H9 (cell line): Measurements from ENCODE around the gene IGSF9B. TPM values are rescaled to one million over a fixed set of nuclear protein-coding genes. Genes with fewer than 3 reads are reported as not detected.

ENCODE experiments used
- DNase-seq: peaks from one replicate; pipeline ENCODE4 v3.0.0-alpha.2; 2017
- H2AFZ ChIP-seq: one replicate; pipeline ENCODE4 v1.6.1; 2013; ENCODE audit warnings: mild to moderate bottlenecking, low read length, control low read depth, moderate library complexity
- H2AK5ac ChIP-seq: 2 replicates; pipeline ENCODE4 v1.6.1; 2013; ENCODE audit warnings: low read length, control low read depth, mixed read lengths; ENCODE audit not compliant: insufficient read length
- H2BK120ac ChIP-seq: one replicate; pipeline ENCODE4 v1.6.1; 2013; ENCODE audit warnings: low read depth, mild to moderate bottlenecking, low read length, control low read depth, inconsistent platforms; ENCODE audit not compliant: poor library complexity, severe bottlenecking
- H2BK12ac ChIP-seq: 2 replicates; pipeline ENCODE4 v1.6.1; 2013; ENCODE audit warnings: low read length, control low read depth, mixed read lengths, low read depth; ENCODE audit not compliant: insufficient read length
- H2BK15ac ChIP-seq: 2 replicates; pipeline ENCODE4 v1.6.1; 2013; ENCODE audit warnings: low read depth, low read length, control low read depth
- H2BK20ac ChIP-seq: one replicate; pipeline ENCODE4 v1.6.1; 2013; ENCODE audit warnings: low read depth, mild to moderate bottlenecking, low read length, control low read depth, inconsistent platforms; ENCODE audit not compliant: poor library complexity, severe bottlenecking
- H2BK5ac ChIP-seq: 2 replicates; pipeline ENCODE4 v1.6.1; 2013; ENCODE audit warnings: low read length, control low read depth, mixed read lengths; ENCODE audit not compliant: insufficient read length
- H3K14ac ChIP-seq: 2 replicates; pipeline ENCODE4 v1.6.1; 2013; ENCODE audit warnings: low read length, control low read depth; ENCODE audit not compliant: insufficient read depth
- H3K18ac ChIP-seq: 2 replicates; pipeline ENCODE4 v1.6.1; 2013; ENCODE audit warnings: low read depth, mild to moderate bottlenecking, mixed read lengths, low read length, control low read depth; ENCODE audit not compliant: insufficient read length
- H3K23ac ChIP-seq: 2 replicates; pipeline ENCODE4 v1.6.1; 2013; ENCODE audit warnings: low read length, control low read depth, mixed read lengths, low read depth; ENCODE audit not compliant: insufficient read length
- H3K23me2 ChIP-seq: 2 replicates; pipeline ENCODE4 v1.6.1; 2013; ENCODE audit warnings: low read depth, mild to moderate bottlenecking, mixed read lengths, low read length, control low read depth; ENCODE audit not compliant: insufficient read length, poor library complexity, severe bottlenecking
- H3K27ac ChIP-seq: 2 replicates; pipeline ENCODE4 v1.5.1; 2013; ENCODE audit warnings: low read length, control low read depth, mixed read lengths, low read depth; ENCODE audit not compliant: insufficient read length
- H3K27me3 ChIP-seq: 2 replicates; pipeline ENCODE4 v1.6.1; 2013; ENCODE audit warnings: low read length, control low read depth, inconsistent platforms; ENCODE audit not compliant: insufficient read depth
- H3K4ac ChIP-seq: 2 replicates; pipeline ENCODE4 v1.6.1; 2013; ENCODE audit warnings: low read depth, mild to moderate bottlenecking, control low read depth, inconsistent platforms, low read length, moderate library complexity
- H3K4me1 ChIP-seq: 2 replicates; pipeline ENCODE4 v1.6.1; 2013; ENCODE audit warnings: low read length, control low read depth, inconsistent platforms; ENCODE audit not compliant: insufficient read depth
- H3K4me2 ChIP-seq: 2 replicates; pipeline ENCODE4 v1.6.1; 2013; ENCODE audit warnings: low read length, control low read depth, mixed read lengths; ENCODE audit not compliant: insufficient read length, insufficient read depth
- H3K56ac ChIP-seq: 2 replicates; pipeline ENCODE4 v1.6.1; 2013; ENCODE audit warnings: low read depth, mild to moderate bottlenecking, mixed read lengths, low read length, control low read depth; ENCODE audit not compliant: insufficient read length
- H3K79me1 ChIP-seq: 2 replicates; pipeline ENCODE4 v1.6.1; 2013; ENCODE audit warnings: low read depth, mild to moderate bottlenecking, moderate library complexity, low read length, control low read depth, inconsistent platforms; ENCODE audit not compliant: insufficient read depth, poor library complexity, severe bottlenecking
- H3K79me2 ChIP-seq: 2 replicates; pipeline ENCODE4 v1.6.1; 2013; ENCODE audit warnings: low read length, control low read depth, inconsistent platforms; ENCODE audit not compliant: insufficient read depth
- H3K9ac ChIP-seq: 2 replicates; pipeline ENCODE4 v1.6.1; 2013; ENCODE audit warnings: low read length, control low read depth, mixed read lengths; ENCODE audit not compliant: insufficient read length; ENCODE audit errors: extremely low read depth
- H3K9me3 ChIP-seq: one replicate; pipeline ENCODE4 v1.6.1; 2013; ENCODE audit warnings: low read depth, low read length, inconsistent platforms; ENCODE audit not compliant: control insufficient read depth
- H3T11ph ChIP-seq: one replicate; pipeline ENCODE4 v1.6.1; 2013; ENCODE audit warnings: mild to moderate bottlenecking, low read length, control low read depth, inconsistent platforms
- H4K20me1 ChIP-seq: one replicate; pipeline ENCODE4 v1.6.1; 2013; ENCODE audit not compliant: control insufficient read depth, insufficient read length, insufficient read depth
- H4K5ac ChIP-seq: 2 replicates; pipeline ENCODE4 v1.6.1; 2013; ENCODE audit warnings: low read depth, mild to moderate bottlenecking, mixed read lengths, low read length, control low read depth; ENCODE audit not compliant: insufficient read length
- H4K8ac ChIP-seq: replicated peaks from 2 replicates; pipeline ENCODE4 v1.6.1; 2013; ENCODE audit warnings: low read length, control low read depth, mixed read lengths, low read depth; ENCODE audit not compliant: insufficient read length
- H4K91ac ChIP-seq: 2 replicates; pipeline ENCODE4 v1.6.1; 2013; ENCODE audit warnings: low read depth, mild to moderate bottlenecking, moderate library complexity, mixed read lengths, low read length, control low read depth; ENCODE audit not compliant: insufficient read length
- H3K27ac Mint-ChIP-seq, 3 experiments: 2 replicates in 2 of 3; 3 replicates in 1 of 3; pipeline ENCODE4 v1.8.0; 2020 to 2021; ENCODE audit warnings: mixed read lengths in 3 of 3, mild to moderate bottlenecking in 1 of 3, moderate library complexity in 1 of 3
- H3K27me3 Mint-ChIP-seq: 2 replicates; pipeline ENCODE4 v1.8.0; 2021; ENCODE audit warnings: low read depth, mild to moderate bottlenecking, moderate library complexity, mixed read lengths
- H3K36me3 Mint-ChIP-seq, 3 experiments: 2 replicates in 2 of 3; 3 replicates in 1 of 3; pipeline ENCODE4 v1.8.0; 2020 to 2021; ENCODE audit warnings: low read depth in 3 of 3, mixed read lengths in 3 of 3; ENCODE audit not compliant: insufficient read depth in 1 of 3
- H3K4me1 Mint-ChIP-seq, 2 experiments: 2 replicates each; pipeline ENCODE4 v1.8.0; 2020; ENCODE audit warnings: mixed read lengths in 2 of 2
- H3K4me3 Mint-ChIP-seq, 2 experiments: 2 replicates in 1 of 2; 3 replicates in 1 of 2; pipeline ENCODE4 v1.8.0; 2020 to 2021; ENCODE audit warnings: mild to moderate bottlenecking in 2 of 2, mixed read lengths in 2 of 2, moderate library complexity in 1 of 2
- H3K9me3 Mint-ChIP-seq, 2 experiments: 2 replicates in 1 of 2; 3 replicates in 1 of 2; pipeline ENCODE4 v1.8.0; 2020; ENCODE audit warnings: mild to moderate bottlenecking in 2 of 2, mixed read lengths in 2 of 2, moderate library complexity in 1 of 2
- CTCF ChIP-seq: fragments of 200-600 bp; sonication (generic); conservative IDR thresholded peaks from 3 replicates; pipeline ENCODE4 v1.8.0; 2021; ENCODE audit warnings: antibody characterized with exemption, mild to moderate bottlenecking
- WGBS: extraction: QIAGEN DNeasy Blood & Tissue Kit; methylation state at CpG from one replicate; pipeline ENCODE4 v1.1.7; 2013; ENCODE audit warnings: missing lambda C conversion rate, low lambda C conversion rate, mixed read lengths; ENCODE audit not compliant: insufficient read length; ENCODE audit errors: extremely low coverage; 5-methylcytosine and 5-hydroxymethylcytosine counted together
- total RNA-seq: library from RNA; stranded (reverse); gene quantifications from 2 replicates; pipeline ENCODE4 v1.2.1, GENCODE V29; 2021

IGSF9B gene
- total RNA-seq, 1 experiment from 2014 or later: 25.7 TPM

GRCh38 chr11:133966172-133966651, 9.4 kb upstream of the IGSF9B start:
- no peak overlapping the region for H2BK15ac ChIP-seq
- H3K27me3 Mint-ChIP-seq: peaks cover 62% of the 10 kb centered on the region
- no peak overlapping the region for H3K27ac Mint-ChIP-seq
- H4K20me1 ChIP-seq: peaks cover 3% of the 10 kb centered on the region
- no peak overlapping the region for H3K23ac ChIP-seq
- no peak overlapping the region for H2AK5ac ChIP-seq
- H3K4me1 Mint-ChIP-seq: peaks cover 2 to 13% of the 10 kb centered on the region in 2 experiments
- peaks cover 0 to 3% of the 10 kb centered on the region in 2 experiments; a peak in 2 of 5 replicates for H3K9me3 Mint-ChIP-seq
- H2BK12ac ChIP-seq: no peak overlapping the region
- no peak overlapping the region for H3K4me2 ChIP-seq
- H3K4me3 Mint-ChIP-seq: no peak overlapping the region
- no peak overlapping the region for H4K8ac ChIP-seq
- no peak overlapping the region for H3K9ac ChIP-seq
- WGBS: no CpG with 5 or more reads among the region's 7 CpGs
- H2BK20ac ChIP-seq: no peak overlapping the region
- H3K18ac ChIP-seq: no peak overlapping the region
- H3K36me3 Mint-ChIP-seq: no peaks in the 10 kb centered on the region; a peak in 1 of 7 replicates
- H3T11ph ChIP-seq: no peak overlapping the region
- no peak for DNase-seq
- no peak for TF ChIP-seq CTCF
- H3K56ac ChIP-seq: no peak overlapping the region
- no peak overlapping the region for H3K4ac ChIP-seq
- H3K4me1 ChIP-seq: no peaks in the 10 kb centered on the region
- H3K79me1 ChIP-seq: no peaks in the 10 kb centered on the region
- no peak overlapping the region for H2BK5ac ChIP-seq
- no peak overlapping the region for H3K27ac ChIP-seq
- H2AFZ ChIP-seq: no peak overlapping the region
- H3K14ac ChIP-seq: no peak overlapping the region
- no peaks in the 10 kb centered on the region for H3K9me3 ChIP-seq
- no peak overlapping the region for H4K5ac ChIP-seq
- H3K27me3 ChIP-seq: no peaks in the 10 kb centered on the region; the same call in 1 of the 2 replicates
- H3K23me2 ChIP-seq: no peaks in the 10 kb centered on the region
- H2BK120ac ChIP-seq: no peak overlapping the region
- no peaks in the 10 kb centered on the region for H3K79me2 ChIP-seq
- H4K91ac ChIP-seq: no peak overlapping the region
